ENCODE data around the gene PHYH.

- no peak for TF ChIP-seq CTCF (conservative IDR thresholded peaks at IDR 0.05)
- peak; percentile 87 for TF ChIP-seq ZFX (IDR thresholded peaks at IDR 0.05)
These were observed 47.8 kb upstream of the PHYH start for GRCh38 chr10:13347500-13348156.

Measured in C4-2B (cell line).